Stomach (tissue), 4 donors: ENCODE data around the gene SPTLC1.

Experiments
- CTCF ChIP-seq, 7 experiments: fragments of 450-650 bp in 4 of 7; fragments of 200-600 bp in 3 of 7; sonication (generic) in 3 of 7; IDR thresholded peaks; one replicate each; pipeline ENCODE4 v1.5.1; 2016 to 2019; ENCODE audit warnings: antibody characterized with exemption in 7 of 7, control low read depth in 2 of 7, mild to moderate bottlenecking in 1 of 7
- POLR2A ChIP-seq, 4 donors: fragments of 450-650 bp; IDR thresholded peaks; one replicate each; pipeline ENCODE4 v1.6.1; 2016; ENCODE audit warnings: antibody characterized with exemption in 4 of 4, control low read depth in 2 of 4, mild to moderate bottlenecking in 1 of 4, moderate library complexity in 1 of 4

GRCh38 chr9:92138157-92138959 is 23.1 kb upstream of the SPTLC1 start:
- TF ChIP-seq CTCF (IDR thresholded peaks at IDR 0.05) (peak in 5 of 7 experiments; percentile 53 to 95 (median 87)), POLR2A (IDR thresholded peaks at IDR 0.05) (no peak)
